LNCaP clone FGC (cell line): ENCODE measurements around the gene SLF2.

Source experiments
- DNase-seq: peaks from one replicate; pipeline ENCODE4 v3.0.0-alpha.2; 2011; ENCODE audit warnings: low read depth
- H3K4me3 ChIP-seq: 2 replicates; pipeline ENCODE4 v1.5.1; 2011; ENCODE audit warnings: mild to moderate bottlenecking, low read depth, low read length, control low read depth
- CTCF ChIP-seq: IDR thresholded peaks from 2 replicates; pipeline ENCODE4 v1.5.1; 2012; ENCODE audit warnings: mild to moderate bottlenecking; ENCODE audit not compliant: control insufficient read depth, insufficient read depth; ENCODE audit errors: extremely low read depth

Gene SLF2

GRCh38 chr10:100866575-100867098 lies 46.1 kb upstream of the SLF2 start:
- H3K4me3 ChIP-seq: no peak overlapping the region
- DNase-seq: no peak
- no peak for TF ChIP-seq CTCF

- TF ChIP-seq CTCF: no peak
- no peak for DNase-seq
- H3K4me3 ChIP-seq: no peak overlapping the region
Measured at GRCh38 chr10:100867261-100867963, 45.4 kb upstream of the SLF2 start.

- DNase-seq: no peak
- TF ChIP-seq CTCF: no peak
- no peak overlapping the region for H3K4me3 ChIP-seq
Measured at GRCh38 chr10:100868382-100868781, 44.4 kb upstream of the SLF2 start.

GRCh38 chr10:100869399-100869798 lies 43.4 kb upstream of the SLF2 start:
- no peak overlapping the region for H3K4me3 ChIP-seq
- no peak for DNase-seq
- TF ChIP-seq CTCF: no peak

GRCh38 chr10:100872034-100872791 lies 40.5 kb upstream of the SLF2 start:
- peak; percentile 55 for TF ChIP-seq CTCF
- no peak for DNase-seq
- no peak overlapping the region for H3K4me3 ChIP-seq

GRCh38 chr10:100873146-100873826 lies 39.5 kb upstream of the SLF2 start:
- no peak overlapping the region for H3K4me3 ChIP-seq
- DNase-seq: no peak
- no peak for TF ChIP-seq CTCF
